Activated naive CD8-positive, alpha-beta T cell treated with anti-CD3 and anti-CD28 coated beads for 36 hours (primary cell): ENCODE measurements around the gene NPY4R. TPM values are rescaled to one million over a fixed set of nuclear protein-coding genes. Genes with fewer than 3 reads are reported as not detected.
"Not testable (repeated sequence)": the region's sequence is repeated elsewhere in the genome, so short reads cannot be mapped to it uniquely, and the experiment has no call there.

Experiments
- DNase-seq: peaks from one replicate; pipeline ENCODE4 v3.0.0; 2021
- H3K27ac Mint-ChIP-seq: one replicate; pipeline ENCODE4 v1.8.0; 2022; ENCODE audit warnings: mild to moderate bottlenecking, moderate library complexity, mixed read lengths
- H3K27me3 Mint-ChIP-seq: one replicate; pipeline ENCODE4 v1.8.0; 2022; ENCODE audit warnings: mild to moderate bottlenecking, mixed read lengths
- H3K36me3 Mint-ChIP-seq: one replicate; pipeline ENCODE4 v1.8.0; 2021; ENCODE audit warnings: mild to moderate bottlenecking, mixed read lengths
- H3K4me1 Mint-ChIP-seq: one replicate; pipeline ENCODE4 v1.8.0; 2021; ENCODE audit warnings: mixed read lengths
- H3K4me3 Mint-ChIP-seq: one replicate; pipeline ENCODE4 v1.8.0; 2022; ENCODE audit warnings: mild to moderate bottlenecking, moderate library complexity, mixed read lengths
- H3K9me3 Mint-ChIP-seq: one replicate; pipeline ENCODE4 v1.8.0; 2022; ENCODE audit warnings: mixed read lengths
- total RNA-seq, 2 experiments: library from RNA; stranded (reverse); gene quantifications; one replicate each; pipeline ENCODE4 v1.2.3, GENCODE V29; 2021

NPY4R gene, protein sequence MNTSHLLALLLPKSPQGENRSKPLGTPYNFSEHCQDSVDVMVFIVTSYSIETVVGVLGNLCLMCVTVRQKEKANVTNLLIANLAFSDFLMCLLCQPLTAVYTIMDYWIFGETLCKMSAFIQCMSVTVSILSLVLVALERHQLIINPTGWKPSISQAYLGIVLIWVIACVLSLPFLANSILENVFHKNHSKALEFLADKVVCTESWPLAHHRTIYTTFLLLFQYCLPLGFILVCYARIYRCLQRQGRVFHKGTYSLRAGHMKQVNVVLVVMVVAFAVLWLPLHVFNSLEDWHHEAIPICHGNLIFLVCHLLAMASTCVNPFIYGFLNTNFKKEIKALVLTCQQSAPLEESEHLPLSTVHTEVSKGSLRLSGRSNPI
- total RNA-seq: not detected

DNA sequence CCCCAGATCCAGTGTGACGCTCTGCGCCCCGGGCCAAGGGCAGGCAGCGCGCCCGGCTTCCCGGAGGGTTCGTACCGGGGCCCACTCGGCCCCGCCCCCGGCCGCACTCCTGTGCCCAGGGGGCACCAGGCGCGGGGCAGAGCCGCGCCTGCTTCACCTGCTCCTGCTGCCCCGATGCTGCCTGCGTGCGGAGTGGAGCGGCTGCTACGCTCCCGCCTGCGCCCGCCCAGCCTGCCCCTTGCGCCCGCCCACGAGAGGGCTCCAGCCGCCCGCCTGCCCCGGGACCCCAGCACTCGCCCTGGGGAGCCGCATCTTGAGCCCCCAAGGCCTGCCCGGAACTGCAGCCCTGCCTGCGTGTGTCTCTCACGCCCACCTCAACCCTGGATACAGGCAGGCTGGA lies at the start of gene NPY4R:
NPY4R (minus strand) TSS at position 194 of the 400 bp plus-strand sequence. CDS start 3,323 bp downstream, outside the sequence.
- H3K27ac Mint-ChIP-seq, H3K36me3 Mint-ChIP-seq, H3K27me3 Mint-ChIP-seq, H3K4me3 Mint-ChIP-seq, H3K9me3 Mint-ChIP-seq, DNase-seq, H3K4me1 Mint-ChIP-seq: not testable (repeated sequence)

DNA sequence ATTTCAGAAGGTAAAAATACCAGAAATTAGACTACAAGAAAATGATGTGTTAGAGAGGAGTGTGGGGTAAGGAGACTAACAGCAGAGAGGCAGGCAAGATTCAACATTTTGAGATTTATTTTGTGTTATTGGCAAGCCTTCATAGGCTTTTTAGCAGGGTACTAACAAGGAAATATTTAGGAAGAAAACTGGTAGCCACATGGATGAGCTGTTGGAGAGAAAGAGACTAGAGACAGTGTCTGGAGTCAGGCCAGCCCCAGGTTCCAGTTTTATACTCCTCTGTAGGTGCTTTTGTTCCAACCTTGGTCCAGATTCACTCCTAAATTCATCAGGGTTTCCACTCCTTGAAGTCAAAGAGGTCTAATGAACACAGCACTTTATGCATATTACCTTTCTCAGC lies 49.6 kb upstream of the NPY4R start:
- Mint-ChIP-seq H3K27ac (no peak overlapping the region), H3K4me1 (no peaks in the 10 kb centered on the region), H3K27me3 (peaks cover 3% of the 10 kb centered on the region), H3K36me3 (no peaks in the 10 kb centered on the region), H3K9me3 (no peaks in the 10 kb centered on the region), H3K4me3 (no peak overlapping the region)
- no peak for DNase-seq

GRCh38 chr10:46514899-46515298 lies 49.1 kb upstream of the NPY4R start:
- peaks cover 3% of the 10 kb centered on the region for H3K27me3 Mint-ChIP-seq
- no peaks in the 10 kb centered on the region for H3K9me3 Mint-ChIP-seq
- no peak for DNase-seq
- no peaks in the 10 kb centered on the region for H3K4me1 Mint-ChIP-seq
- no peak overlapping the region for H3K27ac Mint-ChIP-seq
- no peak overlapping the region for H3K4me3 Mint-ChIP-seq
- no peaks in the 10 kb centered on the region for H3K36me3 Mint-ChIP-seq

- Mint-ChIP-seq H3K27me3 (peaks cover 3% of the 10 kb centered on the region), H3K27ac (no peak overlapping the region), H3K4me1 (no peaks in the 10 kb centered on the region), H3K9me3 (no peaks in the 10 kb centered on the region), H3K4me3 (no peak overlapping the region), H3K36me3 (no peaks in the 10 kb centered on the region)
- DNase-seq: no peak
Observed at GRCh38 chr10:46514431-46514861, 48.7 kb upstream of the NPY4R start.

DNA sequence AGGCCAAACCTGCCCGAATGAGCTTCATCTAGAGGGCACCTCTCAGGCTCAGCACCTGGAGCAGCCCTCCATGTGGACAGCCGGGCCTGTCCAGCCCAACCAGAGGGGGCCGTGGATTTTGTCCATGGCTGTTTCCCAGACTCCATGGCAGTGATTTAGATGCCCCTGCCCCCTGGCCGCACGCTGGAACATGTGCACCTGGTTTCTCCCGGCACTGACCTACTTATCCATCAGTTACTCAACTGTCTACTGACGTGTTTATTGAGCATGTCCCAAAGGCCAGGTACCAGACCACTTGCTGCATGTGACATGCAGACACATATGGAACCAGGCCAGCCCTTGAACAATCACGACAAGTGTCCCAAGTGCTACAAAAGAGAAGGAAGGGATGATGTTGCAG lies 47.6 kb upstream of the NPY4R start:
- not testable (repeated sequence) for H3K9me3 Mint-ChIP-seq, H3K27ac Mint-ChIP-seq, H3K4me1 Mint-ChIP-seq, DNase-seq, H3K36me3 Mint-ChIP-seq, H3K27me3 Mint-ChIP-seq, H3K4me3 Mint-ChIP-seq

- DNase-seq, H3K27ac Mint-ChIP-seq, H3K4me1 Mint-ChIP-seq, H3K27me3 Mint-ChIP-seq, H3K9me3 Mint-ChIP-seq, H3K4me3 Mint-ChIP-seq, H3K36me3 Mint-ChIP-seq: not testable (repeated sequence)
Observed at GRCh38 chr10:46512725-46513124, 47.0 kb upstream of the NPY4R start.

- not testable (repeated sequence) for H3K36me3 Mint-ChIP-seq, H3K27me3 Mint-ChIP-seq, H3K4me3 Mint-ChIP-seq, H3K9me3 Mint-ChIP-seq, H3K27ac Mint-ChIP-seq, DNase-seq, H3K4me1 Mint-ChIP-seq
Observed at GRCh38 chr10:46512002-46512401, 46.2 kb upstream of the NPY4R start.

- not testable (repeated sequence) for H3K4me3 Mint-ChIP-seq, H3K9me3 Mint-ChIP-seq, DNase-seq, H3K4me1 Mint-ChIP-seq, H3K36me3 Mint-ChIP-seq, H3K27ac Mint-ChIP-seq, H3K27me3 Mint-ChIP-seq
Observed at GRCh38 chr10:46499990-46500389, 34.2 kb upstream of the NPY4R start.

DNA sequence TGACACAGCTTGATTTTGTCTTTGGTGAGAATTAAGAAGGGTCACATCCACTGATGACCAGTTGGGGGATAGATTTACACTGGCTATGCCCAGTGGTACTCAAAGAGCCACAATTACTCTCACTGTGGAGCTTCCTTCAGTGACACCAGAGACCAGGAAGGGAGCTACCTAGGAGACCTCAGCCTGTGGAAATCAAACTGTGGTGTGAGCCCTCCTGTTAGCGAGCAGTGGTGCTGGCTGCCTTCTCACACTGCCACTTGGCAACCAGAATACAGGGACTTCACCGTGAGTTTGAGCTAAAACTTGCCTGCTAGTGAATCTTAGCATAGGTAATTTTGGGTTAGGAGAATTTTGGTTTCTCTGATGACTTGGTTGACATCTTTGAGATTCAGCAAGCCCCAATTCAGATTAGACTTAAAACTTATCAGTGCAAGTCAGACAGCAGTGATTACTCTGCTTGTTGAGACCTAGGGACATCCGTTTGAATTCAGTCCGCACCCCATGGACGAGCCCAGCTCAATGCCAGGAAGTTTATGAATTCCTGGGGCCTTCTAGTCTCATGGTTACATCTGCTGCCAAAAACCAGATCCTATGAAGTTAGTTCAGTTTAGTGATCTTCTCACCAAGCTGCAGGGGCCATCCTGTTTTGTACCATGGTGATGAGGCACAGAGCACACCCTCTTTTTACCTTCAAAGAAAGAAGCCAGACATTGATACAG lies 33.4 kb upstream of the NPY4R start:
- not testable (repeated sequence) for H3K9me3 Mint-ChIP-seq, H3K4me3 Mint-ChIP-seq, H3K27me3 Mint-ChIP-seq, H3K27ac Mint-ChIP-seq, DNase-seq, H3K36me3 Mint-ChIP-seq, H3K4me1 Mint-ChIP-seq

DNA sequence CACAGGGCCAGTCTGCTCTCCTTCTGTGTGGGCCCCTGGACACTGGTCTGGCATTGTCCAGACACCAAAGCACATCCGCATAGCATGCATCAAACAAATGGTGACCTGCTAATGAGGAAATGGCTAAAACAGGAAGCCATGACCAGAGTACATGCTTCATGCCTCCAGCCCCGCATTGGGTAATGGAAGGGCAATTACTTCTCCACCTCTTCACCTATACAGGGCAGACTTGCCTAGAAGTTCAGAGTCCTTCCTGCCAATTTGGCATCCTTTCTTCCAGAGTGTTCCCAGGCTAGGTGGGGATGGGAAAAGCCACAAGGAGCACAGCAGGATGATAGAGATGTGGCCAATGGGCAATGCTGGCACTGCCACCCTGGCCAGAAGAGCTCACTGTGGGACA lies 32.1 kb upstream of the NPY4R start:
- H3K36me3 Mint-ChIP-seq, H3K9me3 Mint-ChIP-seq, H3K4me1 Mint-ChIP-seq, H3K27ac Mint-ChIP-seq, DNase-seq, H3K4me3 Mint-ChIP-seq, H3K27me3 Mint-ChIP-seq: not testable (repeated sequence)

GRCh38 chr10:46497401-46497800 lies 31.6 kb upstream of the NPY4R start:
- not testable (repeated sequence) for H3K36me3 Mint-ChIP-seq, H3K9me3 Mint-ChIP-seq, H3K4me3 Mint-ChIP-seq, DNase-seq, H3K27ac Mint-ChIP-seq, H3K4me1 Mint-ChIP-seq, H3K27me3 Mint-ChIP-seq

- not testable (repeated sequence) for H3K27ac Mint-ChIP-seq, H3K36me3 Mint-ChIP-seq, H3K4me1 Mint-ChIP-seq, DNase-seq, H3K27me3 Mint-ChIP-seq, H3K9me3 Mint-ChIP-seq, H3K4me3 Mint-ChIP-seq
Observed at GRCh38 chr10:46491364-46492114, 25.8 kb upstream of the NPY4R start.

- H3K36me3 Mint-ChIP-seq, DNase-seq, H3K9me3 Mint-ChIP-seq, H3K4me3 Mint-ChIP-seq, H3K4me1 Mint-ChIP-seq, H3K27ac Mint-ChIP-seq, H3K27me3 Mint-ChIP-seq: not testable (repeated sequence)
Observed at GRCh38 chr10:46490285-46490684, 24.5 kb upstream of the NPY4R start.

GRCh38 chr10:46486459-46486858 lies 20.7 kb upstream of the NPY4R start:
- not testable (repeated sequence) for H3K27me3 Mint-ChIP-seq, H3K4me3 Mint-ChIP-seq, H3K36me3 Mint-ChIP-seq, H3K9me3 Mint-ChIP-seq, H3K27ac Mint-ChIP-seq, H3K4me1 Mint-ChIP-seq, DNase-seq

DNA sequence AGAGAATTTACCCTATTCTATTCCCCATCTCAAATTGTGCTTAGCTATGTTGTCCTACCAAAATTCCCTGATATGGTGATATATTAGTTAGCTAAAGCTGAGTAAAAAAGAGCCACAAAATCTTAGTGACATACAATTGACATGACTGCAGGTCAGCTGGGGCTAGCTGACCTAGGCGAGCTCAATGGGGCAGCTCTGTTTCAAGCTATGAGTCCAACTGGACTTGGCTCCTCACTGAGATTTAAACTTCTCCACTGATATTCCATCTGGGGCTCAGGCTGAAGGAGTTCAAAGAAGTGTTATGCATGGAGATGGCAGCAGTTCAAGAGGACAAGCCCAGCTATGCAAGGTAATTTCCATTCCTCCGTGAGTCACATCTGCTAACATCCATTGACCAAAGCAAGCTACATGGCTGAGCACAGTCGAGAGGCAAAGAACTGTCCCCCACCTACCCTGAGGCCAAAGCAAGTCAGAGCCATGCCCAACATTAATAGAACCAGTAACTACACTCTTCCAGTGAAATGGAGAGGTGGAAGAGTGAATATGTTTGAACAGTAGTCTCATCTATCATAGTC lies 9.1 kb upstream of the NPY4R start:
- not testable (repeated sequence) for H3K4me3 Mint-ChIP-seq, H3K36me3 Mint-ChIP-seq, H3K9me3 Mint-ChIP-seq, H3K4me1 Mint-ChIP-seq, H3K27ac Mint-ChIP-seq, DNase-seq, H3K27me3 Mint-ChIP-seq
